Activated CD8-positive, alpha-beta memory T cell treated with anti-CD3 and anti-CD28 coated beads, Interleukin-2, amount 10 ng/mL, durations not matched to agents 7 days and 5 days (primary cell): Measurements from ENCODE around the gene TACR2. TPM values are rescaled to one million over a fixed set of nuclear protein-coding genes. Genes with fewer than 3 reads are reported as not detected.

Source experiments
- ATAC-seq: fragments of 150-1000 bp; cut with Tn5 transposase; one replicate; pipeline ENCODE4 v1.10.0; 2021; ENCODE audit warnings: moderate library complexity
- CTCF ChIA-PET: fragments of 350-600 bp; sonication (Branson Sonifier 250); formaldehyde crosslinking; loops from one replicate; lab custom pipeline; 2021; ENCODE audit warnings: antibody characterized with exemption; lab: Charles Lee
- DNase-seq: peaks from one replicate; pipeline ENCODE4 v3.0.0-alpha.2; 2020
- H3K27ac Mint-ChIP-seq: one replicate; pipeline ENCODE4 v1.8.0; 2021; ENCODE audit warnings: mild to moderate bottlenecking, mixed read lengths
- H3K27me3 Mint-ChIP-seq: one replicate; pipeline ENCODE4 v1.8.0; 2021; ENCODE audit warnings: mixed read lengths
- H3K36me3 Mint-ChIP-seq: one replicate; pipeline ENCODE4 v1.8.0; 2021; ENCODE audit warnings: mild to moderate bottlenecking, mixed read lengths
- H3K4me1 Mint-ChIP-seq: one replicate; pipeline ENCODE4 v1.8.0; 2021; ENCODE audit warnings: mixed read lengths
- H3K4me3 Mint-ChIP-seq: one replicate; pipeline ENCODE4 v1.8.0; 2021; ENCODE audit warnings: mild to moderate bottlenecking, moderate library complexity, mixed read lengths
- H3K9me3 Mint-ChIP-seq: one replicate; pipeline ENCODE4 v1.8.0; 2022; ENCODE audit warnings: low read depth, mixed read lengths
- total RNA-seq, 2 experiments: library from RNA; stranded (reverse); gene quantifications; one replicate each; pipeline ENCODE4 v1.2.3, GENCODE V29; 2021

The TACR2 gene
- total RNA-seq, 2 experiments from 2014 or later = not detected

DNA sequence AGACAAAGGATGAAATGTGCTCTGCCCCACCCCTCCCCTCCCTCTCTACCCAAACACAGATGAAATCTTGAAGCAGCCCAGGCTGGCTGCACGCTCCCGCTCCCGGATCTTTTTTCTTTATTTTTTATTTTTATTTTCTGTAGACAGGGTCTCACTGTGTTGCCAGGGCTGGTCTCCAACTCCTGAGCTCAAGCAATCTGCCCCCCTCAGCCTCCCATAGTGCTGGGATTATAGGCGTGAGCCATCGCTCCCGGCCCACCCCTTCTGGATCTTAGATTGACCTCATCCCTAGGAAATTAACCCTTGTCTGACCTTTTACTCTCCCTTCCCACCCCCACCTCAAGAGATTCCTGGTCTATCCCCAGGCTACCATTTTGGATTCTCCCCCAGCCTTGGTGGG, 14.3 kb downstream of the TACR2 start:
- Mint-ChIP-seq H3K4me1 (peaks cover 2% of the 10 kb centered on the region), H3K4me3 (no peak overlapping the region), H3K36me3 (peaks cover 36% of the 10 kb centered on the region), H3K27me3 (no peaks in the 10 kb centered on the region), H3K27ac (no peak overlapping the region), H3K9me3 (no peaks in the 10 kb centered on the region)
- DNase-seq (no peak), ATAC-seq (no peak)
- CTCF ChIA-PET = interaction anchor here (2.9 kb wide), 1 partner anchor 10 kb away, joined by 15 read pairs; no protein-coding TSS in a partner anchor

DNA sequence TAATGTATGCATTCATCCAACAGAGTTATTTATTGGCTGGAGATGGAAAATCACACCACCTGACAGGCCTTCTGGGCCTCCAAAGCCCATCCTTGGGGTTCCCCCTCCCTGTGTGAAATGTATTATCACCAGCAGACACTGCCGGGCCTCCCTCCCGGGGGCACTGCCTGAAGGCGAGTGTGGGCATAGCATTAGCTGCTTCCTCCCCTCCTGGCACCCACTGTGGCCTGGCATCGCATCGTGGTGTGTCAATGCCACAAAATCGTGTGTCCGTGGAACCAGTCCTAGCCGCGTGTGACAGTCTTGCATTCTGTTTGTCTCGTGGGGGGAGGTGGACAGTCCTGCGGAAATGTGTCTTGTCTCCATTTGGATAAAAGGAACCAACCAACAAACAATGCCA, 15.3 kb downstream of the TACR2 start:
- Mint-ChIP-seq H3K36me3 (peaks cover 40% of the 10 kb centered on the region), H3K27ac (no peak overlapping the region), H3K4me1 (peaks cover 2% of the 10 kb centered on the region), H3K4me3 (no peak overlapping the region), H3K9me3 (no peaks in the 10 kb centered on the region), H3K27me3 (no peaks in the 10 kb centered on the region)
- DNase-seq = no peak
- CTCF ChIA-PET = no interaction called here
- no peak for ATAC-seq

DNA sequence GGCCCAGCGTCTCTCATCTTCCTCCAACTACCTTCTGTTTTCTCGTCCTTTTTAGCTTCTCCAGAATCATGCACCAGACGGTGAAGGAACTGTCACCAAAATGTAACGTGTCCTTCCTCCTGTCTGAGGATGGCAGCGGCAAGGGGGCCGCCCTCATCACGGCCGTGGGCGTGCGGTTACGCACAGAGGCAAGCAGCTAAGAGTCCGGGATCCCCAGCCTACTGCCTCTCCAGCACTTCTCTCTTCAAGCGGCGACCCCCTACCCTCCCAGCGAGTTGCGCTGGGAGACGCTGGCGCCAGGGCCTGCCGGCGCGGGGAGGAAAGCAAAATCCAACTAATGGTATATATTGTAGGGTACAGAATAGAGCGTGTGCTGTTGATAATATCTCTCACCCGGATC, 15.8 kb downstream of the TACR2 start:
- Mint-ChIP-seq H3K27me3 (no peaks in the 10 kb centered on the region), H3K27ac (no peak overlapping the region), H3K9me3 (no peaks in the 10 kb centered on the region), H3K4me1 (peaks cover under 1% of the 10 kb centered on the region), H3K36me3 (peaks cover 42% of the 10 kb centered on the region), H3K4me3 (no peak overlapping the region)
- DNase-seq = no peak
- no peak for ATAC-seq
- CTCF ChIA-PET = no interaction called here

DNA sequence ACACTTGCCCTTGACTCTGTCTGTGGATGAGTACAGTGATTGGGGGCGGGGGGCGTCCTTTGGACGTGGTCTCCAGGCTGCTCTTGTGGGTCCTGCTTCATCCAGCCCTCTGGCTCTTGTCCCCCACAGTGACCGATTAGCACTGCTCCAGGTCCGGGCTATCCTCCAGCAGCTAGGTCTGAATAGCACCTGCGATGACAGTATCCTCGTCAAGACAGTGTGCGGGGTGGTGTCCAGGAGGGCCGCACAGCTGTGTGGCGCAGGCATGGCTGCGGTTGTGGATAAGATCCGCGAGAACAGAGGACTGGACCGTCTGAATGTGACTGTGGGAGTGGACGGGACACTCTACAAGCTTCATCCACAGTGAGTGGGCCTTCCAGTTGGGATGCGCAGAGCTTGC, 18.3 kb downstream of the TACR2 start:
- H3K4me3 Mint-ChIP-seq = no peak overlapping the region
- H3K36me3 Mint-ChIP-seq = peaks cover 55% of the 10 kb centered on the region
- H3K4me1 Mint-ChIP-seq = no peaks in the 10 kb centered on the region
- CTCF ChIA-PET = interaction anchor here (3.6 kb wide), 1 partner anchor 9 kb away, joined by 21 read pairs; no protein-coding TSS in a partner anchor
- ATAC-seq (no peak), DNase-seq (no peak)
- no peak overlapping the region for H3K27ac Mint-ChIP-seq
- no peaks in the 10 kb centered on the region for H3K9me3 Mint-ChIP-seq
- H3K27me3 Mint-ChIP-seq = no peaks in the 10 kb centered on the region

DNA sequence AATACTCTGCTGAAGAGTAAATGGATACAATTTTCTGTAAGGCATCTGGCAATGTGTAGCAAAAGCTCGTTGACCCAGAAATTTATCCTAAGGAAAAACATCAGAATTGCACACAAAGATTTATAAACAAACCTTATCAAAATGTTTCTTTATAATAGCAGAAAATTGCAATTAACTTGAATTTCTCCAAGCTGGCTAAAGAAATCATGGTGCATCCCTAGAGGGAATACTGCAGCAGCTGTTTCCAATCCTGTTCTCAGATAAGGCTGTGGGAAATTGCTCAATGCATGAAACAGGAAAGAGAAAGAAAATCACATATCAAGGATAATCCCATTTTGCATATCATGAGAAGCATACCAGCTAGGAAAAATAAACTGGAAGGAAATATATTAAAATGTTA, 18.7 kb downstream of the TACR2 start:
- H3K27me3 Mint-ChIP-seq = no peaks in the 10 kb centered on the region

DNA sequence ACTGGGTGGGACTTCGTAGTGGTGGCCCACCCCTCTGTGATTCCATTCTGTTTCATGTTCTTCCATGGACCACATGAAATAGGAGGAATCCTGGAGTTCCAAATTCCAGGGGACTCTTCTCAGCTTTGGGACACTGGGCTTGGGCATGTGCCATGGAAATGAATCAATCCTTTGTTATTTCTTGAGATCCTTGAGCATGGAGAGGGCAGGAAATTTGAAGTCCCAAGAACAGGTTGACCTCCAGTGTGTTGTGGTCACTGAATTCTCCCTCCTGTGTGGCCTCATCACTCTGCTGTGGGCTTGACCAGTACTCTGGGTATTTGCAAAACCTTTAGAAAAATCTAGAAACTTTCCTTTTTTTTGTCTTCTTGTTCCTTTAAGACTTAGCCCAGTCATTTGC, 22.7 kb downstream of the TACR2 start:
- no peak for DNase-seq
- H3K36me3 Mint-ChIP-seq = peaks cover 48% of the 10 kb centered on the region
- no peaks in the 10 kb centered on the region for H3K9me3 Mint-ChIP-seq
- peaks cover 15% of the 10 kb centered on the region for H3K4me1 Mint-ChIP-seq
- no peak for ATAC-seq
- no peaks in the 10 kb centered on the region for H3K27me3 Mint-ChIP-seq
- no peak overlapping the region for H3K4me3 Mint-ChIP-seq
- CTCF ChIA-PET = interaction anchor here (1.8 to 9.3 kb wide), 3 partner anchors 14 to 156 kb away, joined by 4 to 146 read pairs (median 24); no protein-coding TSS in a partner anchor
- H3K27ac Mint-ChIP-seq = no peak overlapping the region

More for the DNA sequence above, 18.7 kb downstream of the TACR2 start:
- H3K36me3 Mint-ChIP-seq = peaks cover 56% of the 10 kb centered on the region
- no peak overlapping the region for H3K27ac Mint-ChIP-seq
- H3K4me1 Mint-ChIP-seq = no peaks in the 10 kb centered on the region
- no peak overlapping the region for H3K4me3 Mint-ChIP-seq
- ATAC-seq (no peak), DNase-seq (no peak)
- H3K9me3 Mint-ChIP-seq = no peaks in the 10 kb centered on the region
- CTCF ChIA-PET = interaction anchor here (3.6 kb wide), 1 partner anchor 10 kb away, joined by 21 read pairs; no protein-coding TSS in a partner anchor

DNA sequence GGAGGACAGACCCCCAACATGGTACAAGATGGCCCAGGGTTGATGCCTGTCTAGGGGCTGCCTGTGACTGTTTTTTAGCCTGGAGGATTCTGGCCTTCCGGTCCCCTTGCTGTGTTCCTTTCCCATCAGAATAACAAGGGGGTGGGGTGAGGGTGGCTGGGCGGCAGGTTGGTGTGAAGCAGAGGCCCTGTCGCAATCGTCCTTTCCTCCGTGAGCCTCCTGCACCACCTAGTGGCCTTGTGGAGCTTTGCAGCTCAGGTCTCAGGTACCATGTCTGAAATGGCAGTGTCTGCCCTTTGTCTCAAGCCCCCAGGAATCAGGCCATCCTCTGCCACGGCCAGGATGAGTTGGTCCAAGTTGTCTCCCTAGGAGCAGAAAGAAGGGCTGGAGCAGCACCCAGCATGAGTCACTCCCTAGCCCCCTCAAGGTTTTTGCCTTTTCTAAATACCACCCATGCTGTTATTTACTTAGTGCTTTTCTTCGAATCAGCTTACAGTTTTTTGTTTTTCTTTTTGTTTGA, 24.2 kb downstream of the TACR2 start:
- DNase-seq (peak; percentile 90), ATAC-seq (peak; percentile 96)
- peak overlapping the region; percentile 74 for H3K27ac Mint-ChIP-seq
- peaks cover 48% of the 10 kb centered on the region for H3K36me3 Mint-ChIP-seq
- CTCF ChIA-PET = interaction anchor here (0.6 to 9.3 kb wide), 20 partner anchors 9 to 422 kb away, joined by 3 to 146 read pairs (median 4); no protein-coding TSS in a partner anchor
- peaks cover 15% of the 10 kb centered on the region for H3K4me1 Mint-ChIP-seq
- no peaks in the 10 kb centered on the region for H3K27me3 Mint-ChIP-seq
- H3K9me3 Mint-ChIP-seq = no peaks in the 10 kb centered on the region
- no peak overlapping the region for H3K4me3 Mint-ChIP-seq

DNA sequence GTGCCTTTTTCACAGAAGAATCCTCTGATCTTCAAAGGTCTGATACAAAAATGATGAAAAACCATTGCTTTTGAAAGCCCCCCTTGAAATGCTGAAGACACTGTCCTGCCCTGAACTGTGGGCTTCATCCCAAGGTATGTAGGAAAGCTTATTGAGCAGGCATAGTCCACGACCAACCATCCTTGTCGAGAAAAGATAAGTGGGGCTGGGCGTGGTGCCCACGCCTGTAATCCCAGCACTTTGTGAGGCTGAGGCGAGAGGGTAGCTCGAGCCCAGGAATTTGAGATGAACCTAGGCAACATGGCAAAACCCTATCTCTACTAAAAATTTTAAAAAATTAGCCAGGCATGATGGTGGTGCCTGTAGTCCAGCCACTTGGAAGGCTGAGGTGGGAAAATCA, 25.6 kb downstream of the TACR2 start:
- Mint-ChIP-seq H3K27ac (peak overlapping the region; percentile 85), H3K4me3 (no peak overlapping the region), H3K4me1 (peaks cover 15% of the 10 kb centered on the region), H3K27me3 (no peaks in the 10 kb centered on the region), H3K36me3 (peaks cover 48% of the 10 kb centered on the region), H3K9me3 (no peaks in the 10 kb centered on the region)
- ATAC-seq (no peak), DNase-seq (no peak)
- CTCF ChIA-PET = interaction anchor here (0.8 to 9.3 kb wide), 7 partner anchors 33 to 162 kb away, joined by 3 to 146 read pairs (median 3); no protein-coding TSS in a partner anchor

DNA sequence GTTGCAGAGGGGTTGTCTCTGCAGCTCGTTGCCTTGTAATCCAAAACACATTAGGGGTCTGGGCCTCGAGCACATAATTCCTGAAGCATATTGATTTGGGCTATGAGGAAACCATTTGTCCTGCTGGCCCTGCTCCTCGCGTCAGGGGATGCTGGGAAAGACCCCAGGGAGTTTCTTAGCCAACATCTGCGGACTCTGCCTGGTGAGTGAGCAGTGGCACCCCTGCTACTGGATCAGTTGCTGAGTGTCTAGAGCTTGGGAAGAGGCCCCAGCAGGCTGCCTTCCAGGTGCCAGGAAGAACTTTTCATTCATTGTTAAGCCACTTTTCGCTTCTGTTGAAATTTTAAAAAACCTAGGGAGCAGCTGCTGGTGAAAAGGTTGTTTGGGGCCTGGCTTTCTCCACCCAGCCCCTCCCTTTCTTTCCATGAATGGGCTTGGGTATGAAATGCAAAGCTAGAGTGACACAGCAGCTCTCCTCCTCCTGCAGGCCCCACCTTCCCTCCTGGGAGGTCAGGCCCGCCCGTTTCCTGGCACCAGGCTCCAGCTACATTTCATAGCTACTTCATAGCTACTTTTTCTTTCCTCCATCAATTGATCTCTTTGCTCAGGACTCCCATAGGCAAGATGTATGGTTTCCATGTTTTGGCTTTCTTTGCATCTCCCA, 26.8 kb downstream of the TACR2 start:
- peak overlapping the region; percentile 85 for H3K27ac Mint-ChIP-seq

DNA sequence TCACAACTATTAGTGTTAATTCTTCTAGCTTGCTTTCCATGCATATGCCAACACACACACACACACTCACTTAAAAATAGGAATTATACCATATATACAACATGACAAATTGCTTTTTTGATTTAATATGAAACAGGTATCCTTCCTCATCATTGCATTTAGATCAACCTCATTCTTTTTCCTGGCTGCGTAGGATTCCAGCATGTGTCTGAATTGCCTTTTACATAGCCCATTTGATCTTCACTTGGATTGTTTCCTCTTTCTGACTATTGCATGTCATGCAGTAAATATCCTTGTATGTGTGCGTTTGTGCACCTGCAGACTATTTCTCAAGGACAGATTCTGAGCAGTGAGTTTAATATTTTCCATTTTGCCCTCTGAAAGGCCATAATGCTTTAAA, 28.2 kb downstream of the TACR2 start:
- Mint-ChIP-seq H3K27ac (no peak overlapping the region), H3K9me3 (no peaks in the 10 kb centered on the region), H3K36me3 (peaks cover 46% of the 10 kb centered on the region), H3K27me3 (no peaks in the 10 kb centered on the region), H3K4me1 (peaks cover 17% of the 10 kb centered on the region), H3K4me3 (no peak overlapping the region)
- ATAC-seq (no peak), DNase-seq (no peak)
- CTCF ChIA-PET = interaction anchor here (9.3 kb wide), 1 partner anchor 151 kb away, joined by 146 read pairs; no protein-coding TSS in a partner anchor

More for the DNA sequence above, 26.8 kb downstream of the TACR2 start:
- Mint-ChIP-seq H3K9me3 (no peaks in the 10 kb centered on the region), H3K4me3 (no peak overlapping the region), H3K27me3 (no peaks in the 10 kb centered on the region), H3K4me1 (peaks cover 15% of the 10 kb centered on the region), H3K36me3 (peaks cover 48% of the 10 kb centered on the region)
- DNase-seq = no peak
- CTCF ChIA-PET = interaction anchor here (0.9 to 9.3 kb wide), 6 partner anchors 18 to 152 kb away, joined by 3 to 146 read pairs (median 8); no protein-coding TSS in a partner anchor
- no peak for ATAC-seq

DNA sequence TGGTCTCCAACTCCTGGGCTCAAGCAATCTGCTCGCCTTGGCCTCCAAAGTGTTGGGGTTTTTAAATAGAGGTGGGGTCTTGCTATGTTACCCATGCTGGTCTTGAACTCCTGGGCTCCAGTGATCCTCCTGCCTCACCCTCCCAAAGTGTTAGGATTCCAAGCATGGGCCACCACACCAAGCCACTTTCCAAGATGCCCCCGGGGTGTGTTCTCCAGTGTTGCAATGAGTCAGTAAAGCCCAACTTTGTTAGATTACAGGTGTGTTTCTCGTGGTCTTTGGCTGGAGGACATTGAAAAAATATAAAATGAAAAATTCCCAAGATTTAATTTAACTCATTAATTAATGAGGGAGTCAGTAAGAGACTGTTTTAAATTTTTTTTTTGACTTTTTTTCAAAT, 29.2 kb downstream of the TACR2 start:
- Mint-ChIP-seq H3K27ac (no peak overlapping the region), H3K4me1 (peaks cover 15% of the 10 kb centered on the region), H3K36me3 (peaks cover 45% of the 10 kb centered on the region), H3K9me3 (no peaks in the 10 kb centered on the region), H3K27me3 (no peaks in the 10 kb centered on the region), H3K4me3 (no peak overlapping the region)
- CTCF ChIA-PET = interaction anchor here (9.3 kb wide), 1 partner anchor 150 kb away, joined by 146 read pairs; no protein-coding TSS in a partner anchor
- DNase-seq = no peak
- ATAC-seq = no peak

DNA sequence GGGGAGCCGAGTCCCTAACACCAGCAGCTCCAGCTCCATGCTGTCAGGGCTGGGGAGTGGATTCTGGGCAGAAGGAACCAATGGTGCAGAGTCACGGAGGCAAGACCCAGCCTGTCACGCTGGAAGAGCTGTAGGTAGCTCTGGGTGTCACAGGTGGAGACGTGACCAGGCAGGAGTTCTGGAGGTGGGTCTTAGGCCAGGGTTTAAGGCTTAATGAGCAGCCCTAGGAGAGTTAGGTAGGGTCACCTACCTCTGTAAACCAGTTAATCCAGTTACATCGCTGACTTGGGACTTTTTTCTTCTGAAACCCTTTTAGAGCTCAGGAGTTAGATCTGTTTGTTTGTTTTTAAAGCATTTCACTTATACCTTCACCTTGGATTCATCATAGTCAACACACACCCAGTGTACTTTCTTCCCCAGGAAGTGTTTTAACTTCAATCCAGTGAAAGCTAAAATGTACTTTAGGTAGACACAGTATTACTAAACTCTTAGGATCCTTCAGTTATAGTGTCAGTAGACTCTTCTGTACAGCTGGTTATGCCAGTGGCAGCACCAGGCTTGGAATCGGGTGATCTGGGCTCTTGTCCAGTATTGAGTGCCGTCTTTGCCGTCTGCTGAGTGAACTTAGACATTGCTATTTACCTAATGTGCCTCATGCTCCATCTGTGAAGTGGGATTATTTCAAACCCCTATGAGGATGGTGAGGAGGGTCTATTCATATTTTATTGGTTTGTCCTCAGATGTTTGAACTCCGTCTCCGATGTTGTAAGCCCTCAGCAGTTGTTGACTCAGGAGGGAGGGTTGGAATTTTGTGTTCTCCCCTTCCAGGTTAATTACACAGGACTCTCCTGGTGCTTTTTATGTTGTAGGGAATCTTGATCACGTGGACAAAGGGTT, 31.0 kb downstream of the TACR2 start:
- Mint-ChIP-seq H3K27me3 (no peaks in the 10 kb centered on the region), H3K4me1 (peaks cover 6% of the 10 kb centered on the region), H3K36me3 (peaks cover 48% of the 10 kb centered on the region), H3K4me3 (no peak overlapping the region), H3K27ac (no peak overlapping the region), H3K9me3 (no peaks in the 10 kb centered on the region)
- no peak for DNase-seq
- CTCF ChIA-PET = interaction anchor here (0.7 kb wide), 1 partner anchor 140 kb away, joined by 3 read pairs; no protein-coding TSS in a partner anchor
- ATAC-seq = no peak

DNA sequence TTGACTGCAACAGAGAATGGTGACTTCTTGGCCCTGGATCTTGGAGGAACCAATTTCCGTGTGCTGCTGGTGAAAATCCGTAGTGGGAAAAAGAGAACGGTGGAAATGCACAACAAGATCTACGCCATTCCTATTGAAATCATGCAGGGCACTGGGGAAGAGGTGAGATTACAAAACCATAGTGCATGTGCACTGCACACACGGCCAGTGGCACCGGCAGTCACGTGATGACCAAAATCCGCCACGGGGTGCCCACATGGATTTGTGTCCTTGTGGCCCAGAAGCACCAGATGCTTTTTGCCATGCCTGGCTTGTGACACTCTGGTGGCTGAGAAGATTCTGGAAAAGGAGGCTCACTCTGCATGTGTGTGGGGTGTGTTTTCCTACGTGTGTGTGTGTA, 32.4 kb downstream of the TACR2 start:
- DNase-seq (no peak), ATAC-seq (no peak)
- H3K27me3 Mint-ChIP-seq = no peaks in the 10 kb centered on the region
- CTCF ChIA-PET = interaction anchor here (2.8 kb wide), 1 partner anchor 23 kb away, joined by 11 read pairs; no protein-coding TSS in a partner anchor
- peaks cover 55% of the 10 kb centered on the region for H3K36me3 Mint-ChIP-seq
- H3K4me3 Mint-ChIP-seq = no peak overlapping the region
- peaks cover 3% of the 10 kb centered on the region for H3K4me1 Mint-ChIP-seq
- no peak overlapping the region for H3K27ac Mint-ChIP-seq
- no peaks in the 10 kb centered on the region for H3K9me3 Mint-ChIP-seq
